ENCODE measurements around the gene WNT11. TPM values are rescaled to one million over a fixed set of nuclear protein-coding genes. Genes with fewer than 3 reads are reported as not detected.

The WNT11 gene
- total RNA-seq, 2 donors from 2014 or later = 0.53 to 0.62 TPM

GRCh38 chr11:76208438-76209374, 2.4 kb upstream of the WNT11 start:
- Histone ChIP-seq H3K27me3 (ENCODE audit: control insufficient read depth, insufficient read depth, low read length, poor library complexity, severe bottlenecking) (peaks cover 100% of the 10 kb centered on the region), H3K36me3 (ENCODE audit: control insufficient read depth, insufficient read depth, low read length) (no peaks in the 10 kb centered on the region), H3K9me3 (ENCODE audit: control insufficient read depth, low read length) (no peaks in the 10 kb centered on the region), H3K4me3 (ENCODE audit: low read length) (peak overlapping the region; percentile 79), H3K27ac (ENCODE audit: low read depth, low read length) (no peak overlapping the region), H3K4me1 (ENCODE audit: control insufficient read depth, insufficient read depth, low read length) (peaks cover 2% of the 10 kb centered on the region), H3K9ac (ENCODE audit: extremely low read depth, low read length, poor library complexity, severe bottlenecking) (no peak overlapping the region)
- Mint-ChIP-seq H3K9me3 (no peaks in the 10 kb centered on the region), H3K4me3 (peak overlapping the region; percentile 56), H3K4me1 (peaks cover 14% of the 10 kb centered on the region), H3K36me3 (ENCODE audit: low read depth) (no peaks in the 10 kb centered on the region), H3K27me3 (ENCODE audit: insufficient read depth) (peaks cover 93% of the 10 kb centered on the region), H3K27ac (no peak overlapping the region)
- peak; percentile 99 for TF ChIP-seq CTCF (conservative IDR thresholded peaks at IDR 0.05)
- DNase-seq = peak; percentile 94
- 1% methylated on average over 42 to 79 of the region's 79 CpGs for WGBS, 2 experiments (ENCODE audit: insufficient coverage in 1 of 2, insufficient read length in 1 of 2)

- H3K9me3 ChIP-seq (ENCODE audit: control insufficient read depth, low read length) = no peaks in the 10 kb centered on the region
- no peaks in the 10 kb centered on the region for H3K36me3 ChIP-seq (ENCODE audit: control insufficient read depth, insufficient read depth, low read length)
- no peak overlapping the region for H3K27ac ChIP-seq (ENCODE audit: low read depth, low read length)
- TF ChIP-seq CTCF (conservative IDR thresholded peaks at IDR 0.05) = peak; percentile 98
- H3K27me3 Mint-ChIP-seq (ENCODE audit: insufficient read depth) = peaks cover 93% of the 10 kb centered on the region
- peak overlapping the region; percentile 56 for H3K4me3 Mint-ChIP-seq
- peak overlapping the region; percentile 79 for H3K4me3 ChIP-seq (ENCODE audit: low read length)
- H3K9ac ChIP-seq (ENCODE audit: extremely low read depth, low read length, poor library complexity, severe bottlenecking) = no peak overlapping the region
- no peaks in the 10 kb centered on the region for H3K9me3 Mint-ChIP-seq
- H3K4me1 ChIP-seq (ENCODE audit: control insufficient read depth, insufficient read depth, low read length) = peaks cover 2% of the 10 kb centered on the region
- peaks cover 99% of the 10 kb centered on the region for H3K27me3 ChIP-seq (ENCODE audit: control insufficient read depth, insufficient read depth, low read length, poor library complexity, severe bottlenecking)
- H3K4me1 Mint-ChIP-seq = peaks cover 14% of the 10 kb centered on the region
- H3K27ac Mint-ChIP-seq = no peak overlapping the region
- no peaks in the 10 kb centered on the region for H3K36me3 Mint-ChIP-seq (ENCODE audit: low read depth)
- DNase-seq = peak; percentile 94
- 1 to 3% methylated on average over 18 to 55 of the region's 55 CpGs for WGBS, 2 experiments (ENCODE audit: insufficient coverage in 1 of 2, insufficient read length in 1 of 2)
These were observed 1.5 kb upstream of the WNT11 start for GRCh38 chr11:76207642-76208401.

GRCh38 chr11:76206077-76206326, 300 bp downstream of the WNT11 start:
- Histone ChIP-seq H3K36me3 (ENCODE audit: control insufficient read depth, insufficient read depth, low read length) (no peaks in the 10 kb centered on the region), H3K9me3 (ENCODE audit: control insufficient read depth, low read length) (no peaks in the 10 kb centered on the region), H3K27me3 (ENCODE audit: control insufficient read depth, insufficient read depth, low read length, poor library complexity, severe bottlenecking) (peaks cover 82% of the 10 kb centered on the region), H3K4me3 (ENCODE audit: low read length) (peak overlapping the region; percentile 71), H3K4me1 (ENCODE audit: control insufficient read depth, insufficient read depth, low read length) (peaks cover 2% of the 10 kb centered on the region), H3K27ac (ENCODE audit: low read depth, low read length) (no peak overlapping the region), H3K9ac (ENCODE audit: extremely low read depth, low read length, poor library complexity, severe bottlenecking) (no peak overlapping the region)
- Mint-ChIP-seq H3K4me1 (peaks cover 14% of the 10 kb centered on the region), H3K27me3 (ENCODE audit: insufficient read depth) (peaks cover 88% of the 10 kb centered on the region), H3K9me3 (no peaks in the 10 kb centered on the region), H3K36me3 (ENCODE audit: low read depth) (no peaks in the 10 kb centered on the region), H3K27ac (no peak overlapping the region), H3K4me3 (peak overlapping the region; percentile 56)
- no peak for TF ChIP-seq CTCF (conservative IDR thresholded peaks at IDR 0.05)
- no peak for DNase-seq
- 2 to 3% methylated on average over 16 to 18 of the region's 18 CpGs for WGBS, 2 experiments (ENCODE audit: insufficient coverage in 1 of 2, insufficient read length in 1 of 2)

All from endodermal cell (in vitro differentiated cells).